AG10803 (cell line): ENCODE measurements around the gene APBB2.
A peak's percentile ranks its signal among the peaks of the same experiment; 100 is the strongest.

ENCODE experiments used
- DNase-seq: peaks from one replicate; pipeline ENCODE4 v3.0.0; 2010; ENCODE audit warnings: low read depth
- H3K4me3 ChIP-seq: 2 replicates; pipeline ENCODE4 v1.5.1; 2011; ENCODE audit warnings: mild to moderate bottlenecking, low read length, control low read depth
- CTCF ChIP-seq: conservative IDR thresholded peaks from 2 replicates; pipeline ENCODE4 v1.5.1; 2011; ENCODE audit warnings: mild to moderate bottlenecking, low read length, control low read depth, inconsistent platforms

APBB2 gene

GRCh38 chr4:41216294-41217019 is 2.1 kb upstream of the APBB2 start:
- TF ChIP-seq CTCF: peak; percentile 53
- peak overlapping the region; percentile 73 for H3K4me3 ChIP-seq
- peak; percentile 73 for DNase-seq

GRCh38 chr4:41215969-41216293 is 1.6 kb upstream of the APBB2 start:
- no peak for DNase-seq
- H3K4me3 ChIP-seq: peak overlapping the region; percentile 73
- no peak for TF ChIP-seq CTCF

GRCh38 chr4:41215155-41215554 is 813 bp upstream of the APBB2 start:
- TF ChIP-seq CTCF: no peak
- no peak overlapping the region for H3K4me3 ChIP-seq
- DNase-seq: no peak

GRCh38 chr4:41214825-41215146 is 444 bp upstream of the APBB2 start:
- no peak for DNase-seq
- H3K4me3 ChIP-seq: peak overlapping the region; percentile 31
- no peak for TF ChIP-seq CTCF

GRCh38 chr4:41213625-41214135 is 662 bp downstream of the APBB2 start:
- TF ChIP-seq CTCF: no peak
- peak overlapping the region; percentile 94 for H3K4me3 ChIP-seq
- no peak for DNase-seq

- H3K4me3 ChIP-seq: peak overlapping the region; percentile 94
- DNase-seq: peak; percentile 75
- TF ChIP-seq CTCF: peak; percentile 76
These were observed 1.6 kb downstream of the APBB2 start for GRCh38 chr4:41212616-41213203.

- DNase-seq: no peak
- H3K4me3 ChIP-seq: peak overlapping the region; percentile 94
- TF ChIP-seq CTCF: no peak
These were observed 2.3 kb downstream of the APBB2 start for GRCh38 chr4:41211951-41212615.
